Upper lobe of right lung (tissue), 1 donor: ENCODE data around the gene RARB. TPM values are rescaled to one million over a fixed set of nuclear protein-coding genes. Genes with fewer than 3 reads are reported as not detected.

Experiments used
- ATAC-seq: fragments of 200-7000 bp; cut with Tn5 transposase; one replicate; pipeline ENCODE4 v1.9.1; 2020; ENCODE audit warnings: mild to moderate bottlenecking, moderate library complexity
- DNase-seq: peaks from one replicate; pipeline ENCODE4 v3.0.0-alpha.2; 2020
- H3K27ac ChIP-seq: fragments of 200-600 bp; one replicate; pipeline ENCODE4 v1.8.0; 2022
- H3K27me3 ChIP-seq: fragments of 200-600 bp; one replicate; pipeline ENCODE4 v1.8.0; 2022; ENCODE audit warnings: mild to moderate bottlenecking
- H3K36me3 ChIP-seq: fragments of 200-600 bp; one replicate; pipeline ENCODE4 v1.8.0; 2022
- H3K4me1 ChIP-seq: fragments of 200-600 bp; one replicate; pipeline ENCODE4 v1.8.0; 2022
- H3K4me3 ChIP-seq: fragments of 200-600 bp; one replicate; pipeline ENCODE4 v1.8.0; 2022; ENCODE audit warnings: mild to moderate bottlenecking
- H3K9me3 ChIP-seq: fragments of 200-600 bp; one replicate; pipeline ENCODE4 v1.8.0; 2022
- intact Hi-C: fragments of 100-400 bp; cut with DNase I; formaldehyde crosslinking; loops from one replicate; pipeline ENCODE4 v1.11.0; 2022
- total RNA-seq: library from RNA; stranded (reverse); fragmentation: NEBNext Ultra II Directional; extraction: Animal tissue kit (Norgen Biotek cat#: 25700); gene quantifications from one replicate; pipeline ENCODE4 v1.2.1, GENCODE V29; 2021
- TF ChIP-seq, protein P1 (sequence below): fragments of 200-600 bp; IDR thresholded peaks from one replicate; pipeline ENCODE4 v1.8.0; 2022; ENCODE audit warnings: antibody characterized with exemption
- donor health status: DM: no; HTN: yes; CAD: no; lungs with severe emphysema.

RARB gene
- total RNA-seq, 1 donor from 2014 or later: 5.8 TPM

DNA sequence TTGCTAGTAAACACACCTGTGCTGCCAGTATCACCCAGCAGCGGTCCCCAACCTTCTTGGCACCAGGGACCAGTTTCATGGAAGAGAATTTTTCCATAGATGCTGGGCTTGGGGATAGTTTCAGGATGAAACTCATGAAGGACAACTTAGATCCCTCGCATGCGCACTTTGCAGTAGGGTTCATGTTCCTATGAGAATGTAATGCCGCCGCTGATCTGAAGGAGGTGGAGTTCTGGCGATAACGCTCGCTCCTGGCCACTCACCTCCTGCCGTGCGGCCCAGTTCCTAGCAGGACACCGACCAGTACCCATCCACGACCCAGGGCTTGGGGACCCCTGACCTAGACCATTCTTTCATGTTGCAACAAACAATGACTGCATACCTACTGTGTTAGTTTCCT lies 146.9 kb downstream of the RARB start:
- intact Hi-C loops: no loop called here
- TF ChIP-seq, protein P1, sequence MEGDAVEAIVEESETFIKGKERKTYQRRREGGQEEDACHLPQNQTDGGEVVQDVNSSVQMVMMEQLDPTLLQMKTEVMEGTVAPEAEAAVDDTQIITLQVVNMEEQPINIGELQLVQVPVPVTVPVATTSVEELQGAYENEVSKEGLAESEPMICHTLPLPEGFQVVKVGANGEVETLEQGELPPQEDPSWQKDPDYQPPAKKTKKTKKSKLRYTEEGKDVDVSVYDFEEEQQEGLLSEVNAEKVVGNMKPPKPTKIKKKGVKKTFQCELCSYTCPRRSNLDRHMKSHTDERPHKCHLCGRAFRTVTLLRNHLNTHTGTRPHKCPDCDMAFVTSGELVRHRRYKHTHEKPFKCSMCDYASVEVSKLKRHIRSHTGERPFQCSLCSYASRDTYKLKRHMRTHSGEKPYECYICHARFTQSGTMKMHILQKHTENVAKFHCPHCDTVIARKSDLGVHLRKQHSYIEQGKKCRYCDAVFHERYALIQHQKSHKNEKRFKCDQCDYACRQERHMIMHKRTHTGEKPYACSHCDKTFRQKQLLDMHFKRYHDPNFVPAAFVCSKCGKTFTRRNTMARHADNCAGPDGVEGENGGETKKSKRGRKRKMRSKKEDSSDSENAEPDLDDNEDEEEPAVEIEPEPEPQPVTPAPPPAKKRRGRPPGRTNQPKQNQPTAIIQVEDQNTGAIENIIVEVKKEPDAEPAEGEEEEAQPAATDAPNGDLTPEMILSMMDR: no peak
- ATAC-seq: no peak
- H3K27ac ChIP-seq: no peak overlapping the region
- H3K36me3 ChIP-seq: no peaks in the 10 kb centered on the region
- no peak for DNase-seq
- no peak overlapping the region for H3K4me3 ChIP-seq
- H3K4me1 ChIP-seq: no peaks in the 10 kb centered on the region
- H3K9me3 ChIP-seq: no peaks in the 10 kb centered on the region
- no peaks in the 10 kb centered on the region for H3K27me3 ChIP-seq

DNA sequence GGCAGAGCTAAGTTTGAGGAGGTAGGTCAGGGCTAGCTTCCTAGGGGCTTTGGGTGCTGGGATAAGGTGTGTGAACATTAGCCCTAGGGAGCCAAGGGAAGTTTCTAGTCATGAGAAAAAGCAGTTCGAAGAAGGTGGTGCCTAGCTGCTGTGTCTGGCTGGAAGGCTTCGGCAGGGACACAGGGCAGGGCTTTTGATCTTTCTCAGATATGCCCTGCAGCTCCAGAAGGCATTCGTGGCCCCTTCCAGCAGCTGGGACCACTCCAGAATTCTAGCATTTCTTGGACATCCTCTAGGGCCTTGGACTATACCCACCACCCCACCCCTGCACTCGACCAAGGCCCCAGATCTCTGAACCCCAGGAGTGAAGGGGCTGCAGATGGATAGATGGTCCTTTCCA lies 148.1 kb downstream of the RARB start:
- no peaks in the 10 kb centered on the region for H3K36me3 ChIP-seq
- no peaks in the 10 kb centered on the region for H3K9me3 ChIP-seq
- TF ChIP-seq, protein P1: no peak
- no peak overlapping the region for H3K4me3 ChIP-seq
- H3K4me1 ChIP-seq: no peaks in the 10 kb centered on the region
- H3K27me3 ChIP-seq: no peaks in the 10 kb centered on the region
- ATAC-seq (no peak), DNase-seq (no peak)
- intact Hi-C loops: no loop called here
- no peak overlapping the region for H3K27ac ChIP-seq

DNA sequence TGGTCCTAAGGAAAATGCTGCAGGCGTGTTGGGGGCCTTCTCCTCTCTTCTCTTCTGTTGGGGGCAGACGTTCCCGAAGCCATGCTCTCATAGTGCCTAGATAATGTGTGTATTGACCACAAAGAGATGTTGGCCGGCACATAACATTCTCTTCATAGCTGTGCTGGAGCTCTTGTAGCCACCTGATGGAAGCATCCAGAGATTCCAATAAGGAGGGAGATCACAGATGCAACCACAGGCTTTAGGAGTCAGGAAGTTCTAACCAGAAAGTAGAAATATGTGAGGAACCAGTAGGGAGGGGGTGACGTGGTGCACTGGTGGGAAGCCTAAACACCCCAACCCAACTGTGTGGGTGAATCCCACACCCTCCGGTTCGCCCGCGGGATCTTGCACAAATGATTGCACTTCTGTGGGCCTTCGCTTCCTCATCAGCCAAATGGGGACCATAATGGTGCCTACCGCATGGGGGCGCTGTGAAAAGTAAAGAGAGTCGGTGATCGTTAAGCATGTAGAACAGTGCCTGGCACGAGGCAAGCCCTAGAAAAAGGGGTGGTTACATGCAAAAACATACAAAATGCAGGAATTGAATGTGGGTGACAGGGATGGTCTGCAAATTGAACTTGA lies 148.9 kb downstream of the RARB start:
- H3K4me3 ChIP-seq: no peak overlapping the region
- ATAC-seq (no peak), DNase-seq (no peak)
- intact Hi-C loops: no loop called here
- no peaks in the 10 kb centered on the region for H3K9me3 ChIP-seq
- H3K4me1 ChIP-seq: no peaks in the 10 kb centered on the region
- H3K36me3 ChIP-seq: no peaks in the 10 kb centered on the region
- no peak overlapping the region for H3K27ac ChIP-seq
- TF ChIP-seq, protein P1: no peak
- H3K27me3 ChIP-seq: no peaks in the 10 kb centered on the region

DNA sequence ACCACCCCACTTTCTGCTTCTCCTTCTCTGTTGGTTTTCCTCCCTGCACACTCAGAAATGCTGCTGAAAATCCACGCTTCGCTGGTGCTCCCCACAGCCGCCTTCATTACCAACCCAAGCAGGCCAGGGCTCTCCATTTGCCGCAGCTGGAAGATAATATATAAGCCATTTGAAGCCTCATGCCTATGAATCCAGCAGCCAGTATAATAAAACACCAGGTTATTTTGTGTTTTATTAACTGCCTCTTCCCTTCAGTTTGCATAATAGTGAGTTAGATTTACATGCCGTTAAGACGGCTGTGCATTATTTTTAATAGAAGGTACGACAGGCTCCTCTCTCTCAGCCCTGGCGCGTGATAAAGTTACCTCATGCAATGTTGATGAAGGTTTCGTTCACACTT lies 150.0 kb downstream of the RARB start:
- H3K4me3 ChIP-seq: no peak overlapping the region
- DNase-seq (no peak), ATAC-seq (no peak)
- no peak overlapping the region for H3K27ac ChIP-seq
- intact Hi-C loops: no loop called here
- TF ChIP-seq, protein P1: no peak
- no peaks in the 10 kb centered on the region for H3K4me1 ChIP-seq
- H3K36me3 ChIP-seq: no peaks in the 10 kb centered on the region
- H3K9me3 ChIP-seq: no peaks in the 10 kb centered on the region
- no peaks in the 10 kb centered on the region for H3K27me3 ChIP-seq

DNA sequence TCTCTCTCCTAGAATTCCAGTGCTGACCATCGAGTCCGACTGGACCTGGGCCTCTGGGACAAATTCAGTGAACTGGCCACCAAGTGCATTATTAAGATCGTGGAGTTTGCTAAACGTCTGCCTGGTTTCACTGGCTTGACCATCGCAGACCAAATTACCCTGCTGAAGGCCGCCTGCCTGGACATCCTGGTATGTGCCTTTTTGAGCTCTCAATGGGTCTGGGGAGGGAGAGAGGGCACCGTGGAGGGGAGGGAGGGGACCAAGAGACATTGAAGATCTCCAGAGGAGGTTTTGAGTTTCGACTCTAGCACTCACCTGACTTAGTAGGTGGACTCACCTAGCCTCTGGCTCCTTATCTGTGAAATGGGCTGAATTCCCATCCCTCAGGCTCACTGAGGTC lies 152.5 kb downstream of the RARB start:
- TF ChIP-seq, protein P1: no peak
- H3K36me3 ChIP-seq: no peaks in the 10 kb centered on the region
- no peak overlapping the region for H3K27ac ChIP-seq
- no peaks in the 10 kb centered on the region for H3K9me3 ChIP-seq
- no peaks in the 10 kb centered on the region for H3K27me3 ChIP-seq
- no peak overlapping the region for H3K4me3 ChIP-seq
- intact Hi-C loops: no loop called here
- no peaks in the 10 kb centered on the region for H3K4me1 ChIP-seq
- no peak for ATAC-seq
- DNase-seq: no peak

DNA sequence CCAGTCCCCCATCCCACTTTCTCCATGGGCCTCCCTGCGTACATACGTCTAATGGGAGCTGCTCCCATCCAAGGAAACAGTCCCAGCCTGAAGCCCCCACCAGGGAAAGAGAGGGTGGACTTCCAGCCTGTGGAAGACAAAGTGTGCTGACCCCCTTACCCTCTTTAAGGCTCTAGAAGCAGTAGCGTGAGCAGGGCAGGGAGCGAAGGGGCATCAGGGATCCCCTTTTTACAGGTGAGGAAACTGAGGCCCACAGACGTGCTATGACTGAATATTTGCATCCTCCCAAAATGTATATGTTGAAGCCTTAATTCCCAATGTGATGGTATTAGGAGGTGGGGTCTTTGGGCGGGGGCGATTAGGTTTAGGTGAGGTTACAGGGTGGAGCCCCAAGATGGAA lies 153.3 kb downstream of the RARB start:
- Histone ChIP-seq H3K4me1 (no peaks in the 10 kb centered on the region), H3K36me3 (no peaks in the 10 kb centered on the region), H3K27me3 (no peaks in the 10 kb centered on the region), H3K9me3 (no peaks in the 10 kb centered on the region), H3K27ac (no peak overlapping the region), H3K4me3 (no peak overlapping the region)
- DNase-seq (no peak), ATAC-seq (no peak)
- intact Hi-C loops: no loop called here
- TF ChIP-seq, protein P1: no peak
